ENCODE data around the gene FAM53B.

FAM53B gene

DNA sequence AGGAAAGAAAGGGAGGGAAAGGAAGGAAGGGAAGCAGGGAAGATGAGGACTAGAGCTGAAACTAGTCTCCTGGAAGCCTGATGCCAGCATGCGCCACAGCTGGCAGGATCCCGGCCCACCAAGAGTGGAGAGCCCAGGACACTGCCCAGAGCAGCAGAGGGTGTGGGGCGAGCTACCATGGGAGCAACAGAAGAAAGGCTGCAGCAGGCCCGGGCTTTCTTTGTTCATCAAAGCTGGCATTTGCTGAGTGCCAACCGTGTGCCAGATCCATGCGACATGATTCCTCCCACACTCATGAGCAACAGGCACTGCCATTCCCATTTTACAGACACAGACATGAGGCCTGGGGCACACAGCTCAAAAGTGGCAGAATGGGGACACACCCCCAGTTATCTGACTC lies 68.9 kb downstream of the FAM53B start:
- Histone ChIP-seq H3K9me3 (ENCODE audit: control insufficient read depth, low read length) (no peaks in the 10 kb centered on the region), H4K8ac (ENCODE audit: low read length) (no peak overlapping the region), H3K14ac (ENCODE audit: low read length in 2 of 2) (no peak overlapping the region), H3K23ac (ENCODE audit: low read length in 2 of 2) (no peak overlapping the region), H2AK5ac (ENCODE audit: low read length, severe bottlenecking) (no peak overlapping the region), H2BK15ac (ENCODE audit: low read depth, poor library complexity, severe bottlenecking) (no peak overlapping the region), H3K4ac (ENCODE audit: low read depth in 1 of 2, low read length in 2 of 2) (no peak overlapping the region), H2BK12ac (ENCODE audit: low read length in 2 of 2) (no peak overlapping the region), H3K4me3 (ENCODE audit: insufficient read depth in 1 of 2, low read depth in 1 of 2, low read length in 2 of 2) (no peak overlapping the region), H3K79me1 (replicated peaks; ENCODE audit: low read length, poor library complexity, severe bottlenecking) (peaks cover 78% of the 10 kb centered on the region), H2BK5ac (ENCODE audit: low read depth, low read length, poor library complexity, severe bottlenecking) (no peak overlapping the region), H2AFZ (ENCODE audit: low read depth, low read length) (no peak overlapping the region), H3K9ac (ENCODE audit: low read length) (no peak overlapping the region), H3K36me3 (ENCODE audit: control insufficient read depth in 1 of 2, insufficient read depth in 2 of 2, low read depth in 1 of 2, low read length in 2 of 2) (peaks cover 0 to 39% of the 10 kb centered on the region in 2 experiments), H3K4me1 (ENCODE audit: control insufficient read depth, insufficient read depth, low read depth, low read length) (peaks cover 10% of the 10 kb centered on the region), H3K4me2 (ENCODE audit: low read length, poor library complexity, severe bottlenecking) (no peak overlapping the region), H4K91ac (ENCODE audit: low read length) (no peak overlapping the region), H3K27me3 (ENCODE audit: control insufficient read depth in 1 of 2, insufficient read depth in 1 of 2, low read length in 2 of 2) (no peaks in the 10 kb centered on the region), H3K18ac (ENCODE audit: low read depth in 1 of 2, low read length in 2 of 2) (no peak overlapping the region), H3K27ac (ENCODE audit: low read length, poor library complexity, severe bottlenecking) (no peak overlapping the region), H2BK120ac (ENCODE audit: low read depth, low read length) (no peak overlapping the region)
- 99% methylated on average over 6 of the region's 6 CpGs for WGBS
- DNase-seq = no peak

DNA sequence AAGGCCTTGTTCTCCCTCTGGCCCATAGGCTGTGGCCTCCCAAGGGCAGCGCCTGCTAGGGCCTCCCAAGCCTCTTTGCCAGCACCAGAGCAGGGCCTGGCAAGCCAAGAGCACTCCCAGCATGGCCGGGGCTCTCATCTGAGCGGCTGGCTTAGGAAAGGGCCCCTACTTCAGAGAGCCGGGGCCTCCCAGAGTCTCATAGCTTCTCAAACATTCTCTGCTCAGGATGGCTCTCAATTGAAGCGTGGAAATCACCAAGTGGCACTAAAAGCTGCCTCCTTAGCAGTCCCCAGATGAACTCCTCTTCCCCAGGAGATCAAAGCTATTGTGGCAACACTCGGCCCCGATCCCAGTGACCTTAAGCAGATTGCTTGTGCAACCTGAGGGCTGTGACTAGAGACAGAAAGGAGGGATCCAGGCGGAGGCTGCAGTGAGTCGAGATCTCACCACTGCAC lies 69.4 kb downstream of the FAM53B start:
- no peak overlapping the region for H3K14ac ChIP-seq (ENCODE audit: low read length in 2 of 2)
- H3K9me3 ChIP-seq (ENCODE audit: control insufficient read depth, low read length) = no peaks in the 10 kb centered on the region
- H3K36me3 ChIP-seq (ENCODE audit: control insufficient read depth in 1 of 2, insufficient read depth in 2 of 2, low read depth in 1 of 2, low read length in 2 of 2) = peaks cover 0 to 36% of the 10 kb centered on the region in 2 experiments
- H3K27me3 ChIP-seq (ENCODE audit: control insufficient read depth in 1 of 2, insufficient read depth in 1 of 2, low read length in 2 of 2) = no peaks in the 10 kb centered on the region
- no peak overlapping the region for H2AFZ ChIP-seq (ENCODE audit: low read depth, low read length)
- H4K91ac ChIP-seq (ENCODE audit: low read length) = no peak overlapping the region
- H2BK120ac ChIP-seq (ENCODE audit: low read depth, low read length) = no peak overlapping the region
- H2BK15ac ChIP-seq (ENCODE audit: low read depth, poor library complexity, severe bottlenecking) = no peak overlapping the region
- no peak overlapping the region for H2BK5ac ChIP-seq (ENCODE audit: low read depth, low read length, poor library complexity, severe bottlenecking)
- H2BK12ac ChIP-seq (ENCODE audit: low read length in 2 of 2) = no peak overlapping the region
- H3K79me1 ChIP-seq (replicated peaks; ENCODE audit: low read length, poor library complexity, severe bottlenecking) = peaks cover 78% of the 10 kb centered on the region
- no peak overlapping the region for H3K4me3 ChIP-seq (ENCODE audit: insufficient read depth in 1 of 2, low read depth in 1 of 2, low read length in 2 of 2)
- peaks cover 10% of the 10 kb centered on the region for H3K4me1 ChIP-seq (ENCODE audit: control insufficient read depth, insufficient read depth, low read depth, low read length)
- no peak overlapping the region for H3K18ac ChIP-seq (ENCODE audit: low read depth in 1 of 2, low read length in 2 of 2)
- no peak overlapping the region for H3K27ac ChIP-seq (ENCODE audit: low read length, poor library complexity, severe bottlenecking)
- H3K23ac ChIP-seq (ENCODE audit: low read length in 2 of 2) = no peak overlapping the region
- H3K4ac ChIP-seq (ENCODE audit: low read depth in 1 of 2, low read length in 2 of 2) = no peak overlapping the region
- H2AK5ac ChIP-seq (ENCODE audit: low read length, severe bottlenecking) = no peak overlapping the region
- peak overlapping the region; percentile 42 for H4K8ac ChIP-seq (ENCODE audit: low read length)
- no peak for DNase-seq
- H3K9ac ChIP-seq (ENCODE audit: low read length) = no peak overlapping the region
- 97% methylated on average over 9 of the region's 9 CpGs for WGBS
- no peak overlapping the region for H3K4me2 ChIP-seq (ENCODE audit: low read length, poor library complexity, severe bottlenecking)

GRCh38 chr10:124672181-124672638 lies 72.0 kb downstream of the FAM53B start:
- DNase-seq = peak; percentile 29
- Histone ChIP-seq H3K79me1 (replicated peaks; ENCODE audit: low read length, poor library complexity, severe bottlenecking) (peaks cover 60% of the 10 kb centered on the region), H3K23ac (ENCODE audit: low read length in 2 of 2) (no peak overlapping the region), H2BK120ac (ENCODE audit: low read depth, low read length) (no peak overlapping the region), H3K4me3 (ENCODE audit: insufficient read depth in 1 of 2, low read depth in 1 of 2, low read length in 2 of 2) (no peak overlapping the region), H3K4me1 (ENCODE audit: control insufficient read depth, insufficient read depth, low read depth, low read length) (peaks cover 16% of the 10 kb centered on the region), H3K27ac (ENCODE audit: low read length, poor library complexity, severe bottlenecking) (no peak overlapping the region), H2AFZ (ENCODE audit: low read depth, low read length) (no peak overlapping the region), H3K4me2 (ENCODE audit: low read length, poor library complexity, severe bottlenecking) (no peak overlapping the region), H4K8ac (ENCODE audit: low read length) (peak overlapping the region; percentile 30), H4K91ac (ENCODE audit: low read length) (no peak overlapping the region), H2BK5ac (ENCODE audit: low read depth, low read length, poor library complexity, severe bottlenecking) (no peak overlapping the region), H3K9ac (ENCODE audit: low read length) (peak overlapping the region; percentile 4), H3K18ac (ENCODE audit: low read depth in 1 of 2, low read length in 2 of 2) (peak overlapping the region in 1 of 2 experiments; percentile 16), H3K27me3 (ENCODE audit: control insufficient read depth in 1 of 2, insufficient read depth in 1 of 2, low read length in 2 of 2) (no peaks in the 10 kb centered on the region), H3K4ac (ENCODE audit: low read depth in 1 of 2, low read length in 2 of 2) (no peak overlapping the region), H2BK15ac (ENCODE audit: low read depth, poor library complexity, severe bottlenecking) (no peak overlapping the region), H3K14ac (ENCODE audit: low read length in 2 of 2) (no peak overlapping the region), H2AK5ac (ENCODE audit: low read length, severe bottlenecking) (no peak overlapping the region), H2BK12ac (ENCODE audit: low read length in 2 of 2) (no peak overlapping the region), H3K36me3 (ENCODE audit: control insufficient read depth in 1 of 2, insufficient read depth in 2 of 2, low read depth in 1 of 2, low read length in 2 of 2) (peaks cover 0 to 29% of the 10 kb centered on the region in 2 experiments), H3K9me3 (ENCODE audit: control insufficient read depth, low read length) (no peaks in the 10 kb centered on the region)
- WGBS = 77% methylated on average over 16 of the region's 16 CpGs

GRCh38 chr10:124671486-124672075 lies 72.6 kb downstream of the FAM53B start:
- Histone ChIP-seq H3K9ac (ENCODE audit: low read length) (peak overlapping the region; percentile 42), H2AK5ac (ENCODE audit: low read length, severe bottlenecking) (no peak overlapping the region), H3K23ac (ENCODE audit: low read length in 2 of 2) (no peak overlapping the region), H3K4me2 (ENCODE audit: low read length, poor library complexity, severe bottlenecking) (no peak overlapping the region), H3K79me1 (replicated peaks; ENCODE audit: low read length, poor library complexity, severe bottlenecking) (peaks cover 59% of the 10 kb centered on the region), H4K91ac (ENCODE audit: low read length) (peak overlapping the region; percentile 21), H3K14ac (ENCODE audit: low read length in 2 of 2) (no peak overlapping the region), H3K18ac (ENCODE audit: low read depth in 1 of 2, low read length in 2 of 2) (no peak overlapping the region), H3K9me3 (ENCODE audit: control insufficient read depth, low read length) (no peaks in the 10 kb centered on the region), H2BK12ac (ENCODE audit: low read length in 2 of 2) (no peak overlapping the region), H2BK120ac (ENCODE audit: low read depth, low read length) (no peak overlapping the region), H3K4ac (ENCODE audit: low read depth in 1 of 2, low read length in 2 of 2) (no peak overlapping the region), H3K27me3 (ENCODE audit: control insufficient read depth in 1 of 2, insufficient read depth in 1 of 2, low read length in 2 of 2) (no peaks in the 10 kb centered on the region), H3K4me3 (ENCODE audit: insufficient read depth in 1 of 2, low read depth in 1 of 2, low read length in 2 of 2) (no peak overlapping the region), H2BK15ac (ENCODE audit: low read depth, poor library complexity, severe bottlenecking) (no peak overlapping the region), H4K8ac (ENCODE audit: low read length) (no peak overlapping the region), H2BK5ac (ENCODE audit: low read depth, low read length, poor library complexity, severe bottlenecking) (no peak overlapping the region), H3K4me1 (ENCODE audit: control insufficient read depth, insufficient read depth, low read depth, low read length) (peaks cover 14% of the 10 kb centered on the region), H2AFZ (ENCODE audit: low read depth, low read length) (no peak overlapping the region), H3K27ac (ENCODE audit: low read length, poor library complexity, severe bottlenecking) (no peak overlapping the region), H3K36me3 (ENCODE audit: control insufficient read depth in 1 of 2, insufficient read depth in 2 of 2, low read depth in 1 of 2, low read length in 2 of 2) (peaks cover 0 to 32% of the 10 kb centered on the region in 2 experiments)
- WGBS = 81% methylated on average over 8 of the region's 8 CpGs
- peak; percentile 42 for DNase-seq
